Keratinocyte (primary cell): ENCODE results near the gene TTC31. TPM values are rescaled to one million over a fixed set of nuclear protein-coding genes. Genes with fewer than 3 reads are reported as not detected.
"Not testable (repeated sequence)": the region's sequence is repeated elsewhere in the genome, so short reads cannot be mapped to it uniquely, and the experiment has no call there.

Experiments used
- DNase-seq: peaks from one replicate; pipeline ENCODE4 v3.0.0-alpha.2; 2011; ENCODE audit warnings: low read depth, missing footprints, low spot score
- FAIRE-seq: peaks from 2 replicates; lab custom pipeline; 2011; peaks lifted over from hg19 to GRCh38; lab: Jason Lieb, UNC
- H2AFZ ChIP-seq: 2 replicates; pipeline ENCODE4 v1.6.0; 2012; ENCODE audit warnings: low read length, control low read depth, inconsistent platforms; ENCODE audit not compliant: control insufficient read depth
- H3K27ac ChIP-seq: 2 replicates; pipeline ENCODE4 v1.5.1; 2011; ENCODE audit warnings: low read length; ENCODE audit not compliant: control insufficient read depth, insufficient read depth
- H3K27me3 ChIP-seq: 3 replicates; pipeline ENCODE4 v1.6.0; 2011; ENCODE audit warnings: low read length; ENCODE audit not compliant: control insufficient read depth, insufficient read depth; ENCODE audit errors: extremely low read depth
- H3K36me3 ChIP-seq, 2 experiments: 2 replicates in 1 of 2; 3 replicates in 1 of 2; pipeline ENCODE4 v1.5.1; 2011; ENCODE audit warnings: low read length in 2 of 2, mild to moderate bottlenecking in 1 of 2; ENCODE audit not compliant: control insufficient read depth in 2 of 2, insufficient read depth in 2 of 2; ENCODE audit errors: extremely low read depth in 1 of 2
- H3K4me1 ChIP-seq: 3 replicates; pipeline ENCODE4 v1.5.1; 2011; ENCODE audit warnings: low read length; ENCODE audit not compliant: control insufficient read depth, insufficient read depth; ENCODE audit errors: extremely low read depth
- H3K4me2 ChIP-seq: 3 replicates; pipeline ENCODE4 v1.6.0; 2011; ENCODE audit warnings: low read depth, low read length; ENCODE audit not compliant: control insufficient read depth, insufficient read depth; ENCODE audit errors: extremely low read depth
- H3K4me3 ChIP-seq, 3 experiments: fragments of 200-600 bp in 1 of 3; sonication (generic) in 1 of 3; 2 replicates in 2 of 3; 3 replicates in 1 of 3; pipeline ENCODE4 v1.5.1; 2011 to 2016; ENCODE audit warnings: low read length in 3 of 3, mild to moderate bottlenecking in 3 of 3, control low read depth in 2 of 3, inconsistent platforms in 1 of 3, low read depth in 1 of 3, mixed read lengths in 1 of 3, mixed run types in 1 of 3, moderate library complexity in 1 of 3; ENCODE audit not compliant: control insufficient read depth in 2 of 3, insufficient read depth in 2 of 3; ENCODE audit errors: extremely low read depth in 1 of 3
- H3K79me2 ChIP-seq: 2 replicates; pipeline ENCODE4 v1.6.0; 2012; ENCODE audit warnings: low read length; ENCODE audit not compliant: control insufficient read depth, insufficient read depth
- H3K9ac ChIP-seq: 3 replicates; pipeline ENCODE4 v1.6.0; 2011; ENCODE audit warnings: low read length; ENCODE audit not compliant: control insufficient read depth, insufficient read depth; ENCODE audit errors: extremely low read depth
- H3K9me1 ChIP-seq: 3 replicates; pipeline ENCODE4 v1.6.0; 2011; ENCODE audit warnings: low read length; ENCODE audit not compliant: control insufficient read depth, insufficient read depth; ENCODE audit errors: extremely low read depth
- H3K9me3 ChIP-seq: 2 replicates; pipeline ENCODE4 v1.5.1; 2012; ENCODE audit warnings: low read depth, low read length; ENCODE audit not compliant: control insufficient read depth
- H4K20me1 ChIP-seq: 3 replicates; pipeline ENCODE4 v1.6.0; 2011; ENCODE audit warnings: low read length; ENCODE audit not compliant: control insufficient read depth, insufficient read depth; ENCODE audit errors: extremely low read depth
- CTCF ChIP-seq, 3 experiments: IDR thresholded peaks in 1 of 3; conservative IDR thresholded peaks in 1 of 3; optimal IDR thresholded peaks in 1 of 3; 2 replicates in 2 of 3; 3 replicates in 1 of 3; pipeline versions ENCODE3 to v1.5.1; 2011; ENCODE audit warnings: low read length in 3 of 3, mild to moderate bottlenecking in 3 of 3, moderate library complexity in 2 of 3, control low read depth in 1 of 3, inconsistent platforms in 1 of 3; ENCODE audit not compliant: insufficient read depth in 2 of 3; ENCODE audit errors: extremely low read depth in 1 of 3
- EZH2 ChIP-seq: IDR thresholded peaks from one replicate; pipeline ENCODE4 v1.6.1; 2012; ENCODE audit warnings: inconsistent platforms, mild to moderate bottlenecking, low read length, moderate library complexity
- dilution Hi-C: fragments of 300-500 bp; cut with MboI; formaldehyde crosslinking; loops from one replicate; pipeline ENCODE4 v1.7.0; 2020; ENCODE audit warnings: low sequenced_read_pairs; ENCODE audit not compliant: extremely low pct_ligation_motif_present
- polyA plus RNA-seq, 5 experiments: library from polyadenylated mRNA; depleted of rRNA in 3 of 5; stranded (reverse) in 3 of 5; stranded (forward) in 1 of 5; unstranded in 1 of 5; fragments of >200 nt; gene quantifications; 1 replicate in 1 of 5; 2 replicates in 3 of 5; 3 replicates in 1 of 5; pipeline versions ENCODE4 v1.2.1 to v1.2.3, GENCODE V29; 2011 to 2012; ENCODE audit warnings: missing spikeins in 2 of 5, low read depth in 1 of 5, low replicate concordance in 1 of 5

Gene TTC31
- polyA plus RNA-seq, 1 donor (not counting 4 experiments of a cell fraction or from before 2014, with no cell fraction given): 16.8 TPM

- no peak for TF ChIP-seq CTCF (optimal IDR thresholded peaks at IDR 0.05 in 1 of 3, IDR thresholded peaks at IDR 0.05 in 1 of 3, conservative IDR thresholded peaks at IDR 0.05 in 1 of 3; ENCODE audit: extremely low read depth in 1 of 3, insufficient read depth in 2 of 3, low read length in 3 of 3)
- no peak for TF ChIP-seq EZH2
- Histone ChIP-seq H3K4me3 (no peak overlapping the region), H3K9me1 (no peaks in the 10 kb centered on the region), H3K4me1 (no peaks in the 10 kb centered on the region), H3K9ac (no peak overlapping the region), H3K36me3 (peaks cover 12 to 25% of the 10 kb centered on the region in 2 experiments), H3K79me2 (peaks cover 26% of the 10 kb centered on the region), H2AFZ (no peak overlapping the region), H3K4me2 (no peak overlapping the region), H3K27me3 (no peaks in the 10 kb centered on the region), H3K27ac (no peak overlapping the region), H3K9me3 (no peaks in the 10 kb centered on the region), H4K20me1 (no peaks in the 10 kb centered on the region)
- DNase-seq (no peak), FAIRE-seq (no peak)
- dilution Hi-C loops: no loop called here
Observed at GRCh38 chr2:74462786-74463105, 20.1 kb upstream of the TTC31 start.

- Histone ChIP-seq H3K27me3 (no peaks in the 10 kb centered on the region), H3K4me3 (peak overlapping the region; percentile 89 to 96 (median 91)), H3K79me2 (peaks cover 24% of the 10 kb centered on the region), H3K9ac (peak overlapping the region; percentile 89), H3K9me3 (no peaks in the 10 kb centered on the region), H3K4me1 (no peaks in the 10 kb centered on the region), H3K9me1 (no peaks in the 10 kb centered on the region), H3K4me2 (peak overlapping the region; percentile 95), H4K20me1 (no peaks in the 10 kb centered on the region), H3K36me3 (peaks cover 12 to 25% of the 10 kb centered on the region in 2 experiments), H3K27ac (peak overlapping the region; percentile 87), H2AFZ (peak overlapping the region; percentile 12)
- no peak for TF ChIP-seq CTCF (optimal IDR thresholded peaks at IDR 0.05 in 1 of 3, IDR thresholded peaks at IDR 0.05 in 1 of 3, conservative IDR thresholded peaks at IDR 0.05 in 1 of 3; ENCODE audit: extremely low read depth in 1 of 3, insufficient read depth in 2 of 3, low read length in 3 of 3)
- TF ChIP-seq EZH2: no peak
- dilution Hi-C loops: no loop called here
- FAIRE-seq: no peak
- DNase-seq: no peak
Observed at GRCh38 chr2:74464406-74464805, 18.5 kb upstream of the TTC31 start.

- H2AFZ ChIP-seq, FAIRE-seq, H3K4me2 ChIP-seq, H3K9me3 ChIP-seq, H4K20me1 ChIP-seq, H3K4me1 ChIP-seq, H3K9me1 ChIP-seq, H3K79me2 ChIP-seq, H3K4me3 ChIP-seq, DNase-seq, H3K9ac ChIP-seq, dilution Hi-C loops, H3K27me3 ChIP-seq, H3K27ac ChIP-seq: not testable (repeated sequence)
- peaks cover 11 to 12% of the 10 kb centered on the region in 2 experiments for H3K36me3 ChIP-seq
Observed at GRCh38 chr2:74470742-74471141, 12.1 kb upstream of the TTC31 start.
